ENCODE data around the gene SH2D2A. TPM values are rescaled to one million over a fixed set of nuclear protein-coding genes. Genes with fewer than 3 reads are reported as not detected.
A peak's percentile ranks its signal among the peaks of the same experiment; 100 is the strongest.

SH2D2A gene
- total RNA-seq, 3 donors from 2014 or later, result 200 to 245 (median 214) TPM

DNA sequence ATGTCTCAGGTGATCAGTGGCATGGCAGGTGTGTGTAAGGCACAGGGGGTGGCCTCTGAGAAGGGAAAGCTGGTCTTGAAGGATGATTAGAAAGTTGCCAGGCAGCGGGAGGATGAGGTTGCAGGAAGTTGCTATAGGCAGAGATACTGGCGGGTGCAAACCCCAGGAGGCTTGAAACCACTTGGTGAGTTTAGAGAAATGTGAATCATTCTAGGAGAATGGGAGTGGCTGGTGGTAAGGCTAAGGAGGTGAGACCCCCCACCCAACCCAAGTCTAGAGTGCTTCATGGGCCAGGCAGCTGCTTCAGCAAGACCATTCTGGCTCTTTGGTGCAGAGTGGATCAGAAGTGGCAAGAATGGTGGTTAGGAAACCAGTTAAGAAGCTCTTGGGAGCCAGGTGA lies 9.0 kb downstream of the SH2D2A start:
- Mint-ChIP-seq H3K27me3 (ENCODE audit: low read depth) (no peaks in the 10 kb centered on the region), H3K4me1 (ENCODE audit: low read depth) (peaks cover 44% of the 10 kb centered on the region), H3K4me3 (no peak overlapping the region), H3K36me3 (ENCODE audit: insufficient read depth) (peaks cover 43% of the 10 kb centered on the region), H3K9me3 (no peaks in the 10 kb centered on the region)
- DNase-seq (no peak), ATAC-seq (peak; percentile 47 to 50)

DNA sequence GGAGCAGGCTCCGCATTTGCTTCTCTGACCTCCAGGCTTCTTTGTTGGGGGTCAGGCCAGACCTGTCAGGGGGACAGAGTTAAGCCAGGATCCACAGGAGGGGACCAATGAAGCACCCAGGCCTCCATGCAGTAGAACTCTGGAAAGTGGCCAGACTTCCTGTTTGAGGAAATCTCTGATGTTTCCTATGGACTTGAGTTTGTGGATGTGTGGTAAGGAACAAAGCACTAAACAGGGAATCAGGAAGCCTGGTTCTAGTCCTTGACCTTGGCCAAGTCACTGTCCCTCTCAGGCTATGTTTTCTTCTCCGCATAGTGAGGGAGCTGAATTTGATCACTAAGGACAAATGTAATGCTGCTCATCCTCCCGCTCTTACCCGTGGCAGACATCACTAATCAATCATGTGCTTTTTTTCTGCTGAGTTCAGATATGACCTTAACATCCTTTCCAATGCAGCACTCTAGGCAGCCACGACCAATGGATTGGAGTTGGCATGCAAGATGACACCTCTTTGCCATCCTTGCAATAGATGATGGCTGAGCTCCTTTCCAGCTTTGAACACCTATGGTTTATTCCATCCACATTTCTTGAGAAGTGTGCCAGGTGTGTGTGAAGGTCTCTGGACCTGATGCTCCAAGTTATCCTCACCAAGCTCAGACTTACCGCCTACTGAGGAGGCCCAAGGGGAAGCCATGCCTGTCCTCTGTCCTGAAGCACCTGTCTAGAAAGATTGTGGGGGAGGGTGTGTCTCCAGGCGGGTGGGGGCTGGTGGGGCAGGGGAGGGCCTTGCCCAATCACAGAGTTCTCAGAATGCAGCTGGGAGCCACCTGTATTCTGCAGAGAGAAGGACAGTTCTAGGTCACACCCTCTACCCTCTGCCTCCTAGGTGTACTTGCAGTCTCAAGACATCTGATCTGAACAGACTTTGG lies 9.9 kb downstream of the SH2D2A start:
- peaks cover 43% of the 10 kb centered on the region for H3K4me1 Mint-ChIP-seq (ENCODE audit: low read depth)

DNA sequence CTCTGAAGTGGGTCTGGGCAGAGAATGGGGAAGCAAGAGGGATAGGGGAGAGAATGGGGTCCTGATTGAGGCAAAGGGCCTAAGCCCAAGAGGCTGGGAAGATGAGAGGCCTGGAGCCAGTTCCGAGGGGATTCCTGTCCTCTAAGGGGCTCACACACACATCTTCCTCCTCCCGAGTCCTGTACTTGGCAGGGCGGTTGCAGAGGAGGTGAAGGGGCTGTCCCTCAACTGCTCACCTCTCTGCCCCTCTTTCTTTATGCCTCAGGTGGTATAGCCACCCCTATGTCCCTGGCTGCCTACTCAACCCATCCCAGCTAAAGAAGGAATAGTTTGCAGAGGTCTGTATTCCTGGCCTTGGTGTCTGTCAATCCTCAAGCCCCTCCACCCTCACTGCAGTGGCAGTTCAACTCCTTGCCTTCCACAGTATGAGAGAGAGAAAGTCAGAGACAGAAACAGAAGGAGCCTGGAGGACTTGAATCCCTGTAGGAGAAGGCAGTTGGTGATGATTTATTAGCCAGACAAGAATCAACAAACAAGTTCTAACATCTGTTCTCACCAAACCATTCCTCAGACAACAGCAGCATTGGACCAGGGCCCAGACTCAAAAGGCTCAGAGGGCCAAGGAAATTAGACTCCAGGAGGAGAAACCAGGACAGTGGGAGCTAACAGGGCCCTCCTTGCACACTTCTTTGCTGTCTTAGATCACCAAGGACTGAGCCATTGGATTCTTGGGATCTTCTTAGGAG lies 10.7 kb downstream of the SH2D2A start:
- H3K4me1 Mint-ChIP-seq (ENCODE audit: low read depth), result peaks cover 43% of the 10 kb centered on the region
- DNase-seq (no peak), ATAC-seq (no peak)
- no peaks in the 10 kb centered on the region for H3K9me3 Mint-ChIP-seq
- H3K4me3 Mint-ChIP-seq, result no peak overlapping the region
- H3K27me3 Mint-ChIP-seq (ENCODE audit: low read depth), result no peaks in the 10 kb centered on the region
- peaks cover 29% of the 10 kb centered on the region for H3K36me3 Mint-ChIP-seq (ENCODE audit: insufficient read depth)

More for the DNA sequence above, 9.9 kb downstream of the SH2D2A start:
- ATAC-seq (no peak), DNase-seq (no peak)
- H3K4me3 Mint-ChIP-seq, result no peak overlapping the region
- H3K9me3 Mint-ChIP-seq, result no peaks in the 10 kb centered on the region
- no peaks in the 10 kb centered on the region for H3K27me3 Mint-ChIP-seq (ENCODE audit: low read depth)
- peaks cover 38% of the 10 kb centered on the region for H3K36me3 Mint-ChIP-seq (ENCODE audit: insufficient read depth)

DNA sequence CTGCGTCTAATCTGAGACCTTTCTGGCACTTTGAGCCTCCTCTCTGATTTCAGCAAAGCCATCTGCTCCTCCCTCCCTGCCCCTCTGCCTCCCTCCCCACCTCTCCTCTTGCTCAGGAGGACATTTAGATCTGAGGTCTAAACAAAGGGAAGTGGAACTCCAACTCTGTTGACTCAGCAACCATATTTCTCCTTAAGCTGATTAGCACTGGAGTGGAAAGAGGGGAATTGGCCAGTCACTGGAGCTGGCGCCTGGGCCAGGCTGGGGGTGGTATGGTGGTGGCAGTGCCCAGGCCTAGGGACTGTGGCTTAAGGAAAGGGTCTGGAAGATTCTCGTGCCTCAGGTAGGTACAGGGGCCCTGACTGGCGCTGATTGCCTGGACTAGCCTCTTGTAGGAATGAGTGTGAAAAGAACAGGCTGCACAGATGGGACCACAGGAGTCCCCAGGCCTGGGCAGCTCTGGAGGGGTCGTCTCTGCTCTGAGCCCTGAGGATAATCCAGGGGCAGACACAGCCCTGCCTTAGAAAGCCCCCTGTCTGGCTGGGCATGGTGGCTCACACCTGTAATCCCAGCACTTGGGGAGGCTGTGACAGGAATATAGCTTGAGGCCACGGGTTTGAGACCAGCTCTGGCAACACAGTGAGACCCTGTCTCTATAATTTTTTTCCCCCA lies 11.9 kb downstream of the SH2D2A start:
- no peak for ATAC-seq
- peaks cover 30% of the 10 kb centered on the region for H3K36me3 Mint-ChIP-seq (ENCODE audit: insufficient read depth)
- no peak overlapping the region for H3K4me3 Mint-ChIP-seq
- no peaks in the 10 kb centered on the region for H3K27me3 Mint-ChIP-seq (ENCODE audit: low read depth)
- H3K9me3 Mint-ChIP-seq, result no peaks in the 10 kb centered on the region
- peaks cover 45% of the 10 kb centered on the region for H3K4me1 Mint-ChIP-seq (ENCODE audit: low read depth)
- DNase-seq, result no peak

DNA sequence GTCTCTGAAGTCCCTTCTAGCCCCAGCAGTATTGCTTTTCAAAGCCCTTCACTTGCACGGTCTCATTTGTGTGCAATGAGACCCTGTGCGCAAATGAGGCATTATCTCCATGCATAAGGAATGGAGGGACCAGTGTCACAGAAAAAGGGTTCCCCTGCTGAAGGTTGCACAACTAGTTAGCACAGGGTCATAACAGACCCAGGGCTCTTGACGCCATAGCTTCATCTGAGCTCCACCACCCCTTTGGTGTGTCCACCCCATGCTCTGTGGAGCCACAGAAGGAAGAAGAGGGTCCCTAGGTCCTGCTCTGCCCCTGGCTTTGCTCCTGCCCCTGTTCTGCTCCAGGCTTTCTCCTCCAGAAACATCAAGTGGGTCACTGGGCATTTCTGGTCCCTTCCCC lies 12.6 kb downstream of the SH2D2A start:
- DNase-seq (no peak), ATAC-seq (no peak)
- Mint-ChIP-seq H3K4me1 (ENCODE audit: low read depth) (peaks cover 43% of the 10 kb centered on the region), H3K4me3 (no peak overlapping the region), H3K27me3 (ENCODE audit: low read depth) (no peaks in the 10 kb centered on the region), H3K9me3 (no peaks in the 10 kb centered on the region), H3K36me3 (ENCODE audit: insufficient read depth) (peaks cover 27% of the 10 kb centered on the region)

DNA sequence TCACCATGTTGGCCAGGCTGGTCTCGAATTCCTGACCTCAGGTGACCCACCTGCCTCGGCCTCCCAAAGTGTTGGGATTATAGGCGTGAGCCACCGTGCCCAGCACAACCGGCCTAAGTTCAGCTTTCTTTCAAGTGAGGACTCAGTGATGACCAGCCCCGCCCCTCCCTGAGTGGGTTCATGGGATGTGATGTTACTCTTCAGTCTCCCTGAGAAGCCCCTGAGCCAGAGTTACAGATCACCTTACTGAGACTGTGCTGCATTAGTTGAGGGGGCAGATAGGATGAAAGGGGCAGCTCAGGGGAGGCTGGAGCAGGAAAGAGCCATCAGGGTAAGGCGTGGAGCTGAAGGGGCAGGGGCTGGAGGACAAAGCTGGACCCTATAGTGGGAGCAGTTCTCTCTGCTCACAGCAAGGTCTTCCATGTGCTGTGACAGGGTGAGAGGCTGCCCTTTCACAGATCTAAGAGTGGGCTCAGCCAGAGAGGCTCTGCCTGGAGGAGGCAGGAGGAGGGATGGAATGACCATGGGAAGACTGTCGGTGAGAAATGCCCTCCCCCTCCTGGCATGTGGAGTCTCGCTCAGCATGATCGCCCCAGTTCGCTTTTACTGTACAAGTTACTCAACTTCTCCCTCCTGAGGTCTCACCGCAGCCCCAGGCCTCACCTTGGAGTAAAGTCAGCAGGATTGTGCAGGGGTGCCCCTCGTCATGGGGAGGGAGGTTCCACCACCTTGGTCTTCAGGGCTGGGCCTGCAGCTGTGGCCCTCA lies 13.4 kb downstream of the SH2D2A start:
- Mint-ChIP-seq H3K4me1 (ENCODE audit: low read depth) (peaks cover 35% of the 10 kb centered on the region), H3K4me3 (no peak overlapping the region), H3K36me3 (ENCODE audit: insufficient read depth) (peaks cover 23% of the 10 kb centered on the region), H3K27me3 (ENCODE audit: low read depth) (no peaks in the 10 kb centered on the region), H3K9me3 (no peaks in the 10 kb centered on the region)
- DNase-seq (no peak), ATAC-seq (no peak)

DNA sequence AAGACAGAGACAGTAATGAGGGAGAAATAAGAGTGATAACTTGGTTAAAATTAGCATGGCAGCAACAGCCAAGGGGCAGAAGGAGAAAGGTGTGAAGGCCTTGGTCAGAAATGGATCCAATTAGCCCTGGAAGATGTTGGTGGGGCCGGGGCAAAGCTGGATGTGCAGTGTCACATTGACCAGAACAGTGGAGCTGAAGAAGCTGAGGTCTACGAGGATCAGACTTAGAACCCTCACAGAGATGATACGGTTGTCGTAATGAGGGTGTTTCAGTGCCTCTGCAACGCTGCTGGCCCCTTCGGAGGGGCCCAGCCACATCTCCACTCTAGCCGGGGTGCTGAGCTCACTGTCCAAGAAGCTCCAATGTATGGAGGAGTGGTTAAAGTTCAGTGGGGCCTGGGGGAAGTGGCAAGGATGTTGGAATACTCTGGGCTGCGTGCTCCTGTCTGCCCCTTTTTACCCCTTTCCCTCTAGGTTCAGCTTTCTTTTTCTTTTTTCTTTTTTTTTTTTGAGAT lies 14.2 kb downstream of the SH2D2A start:
- Mint-ChIP-seq H3K27me3 (ENCODE audit: low read depth) (no peaks in the 10 kb centered on the region), H3K36me3 (ENCODE audit: insufficient read depth) (peaks cover 17% of the 10 kb centered on the region), H3K9me3 (no peaks in the 10 kb centered on the region), H3K4me3 (peak overlapping the region; percentile 1), H3K4me1 (ENCODE audit: low read depth) (peaks cover 27% of the 10 kb centered on the region)
- no peak for ATAC-seq
- DNase-seq, result no peak

DNA sequence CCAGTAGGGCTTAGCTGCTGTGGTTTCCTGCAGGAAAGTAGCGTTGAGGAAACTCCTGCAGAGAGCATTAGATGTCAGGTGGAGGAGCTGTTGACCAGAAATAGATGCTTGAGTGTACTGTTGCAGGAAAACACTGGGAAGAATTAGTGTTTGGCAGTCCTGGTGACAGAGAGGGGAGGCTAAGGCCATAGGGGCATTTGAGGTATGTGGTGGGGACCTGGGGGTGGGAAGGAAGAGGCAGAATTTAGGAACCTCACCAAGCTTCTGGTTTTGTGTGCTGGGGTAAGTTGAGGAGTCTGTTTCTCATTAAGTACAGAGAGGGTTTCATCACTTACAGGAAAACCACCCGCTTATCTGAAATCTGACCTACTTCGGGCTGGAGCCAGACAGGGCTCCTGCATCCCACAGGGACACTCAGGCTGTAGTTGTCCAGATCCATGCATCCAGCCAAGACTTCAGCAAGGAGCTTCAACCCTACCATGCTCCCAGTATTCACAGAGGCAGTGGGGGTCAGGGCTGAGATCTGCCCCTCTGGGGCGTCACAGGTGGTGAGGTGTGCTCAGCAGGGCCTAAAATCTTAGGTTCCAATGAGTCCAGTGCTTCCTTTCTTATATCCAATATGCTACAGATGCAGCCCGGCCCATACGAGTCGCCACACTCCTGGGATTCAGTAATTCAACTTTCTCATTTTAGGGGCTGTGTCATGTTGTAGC lies 15.1 kb downstream of the SH2D2A start:
- ATAC-seq (peak in 1 of 2 donors; percentile 15), DNase-seq (no peak)
- H3K36me3 Mint-ChIP-seq (ENCODE audit: insufficient read depth), result peaks cover 12% of the 10 kb centered on the region
- H3K9me3 Mint-ChIP-seq, result no peaks in the 10 kb centered on the region
- no peak overlapping the region for H3K4me3 Mint-ChIP-seq
- H3K27me3 Mint-ChIP-seq (ENCODE audit: low read depth), result no peaks in the 10 kb centered on the region
- peaks cover 25% of the 10 kb centered on the region for H3K4me1 Mint-ChIP-seq (ENCODE audit: low read depth)

DNA sequence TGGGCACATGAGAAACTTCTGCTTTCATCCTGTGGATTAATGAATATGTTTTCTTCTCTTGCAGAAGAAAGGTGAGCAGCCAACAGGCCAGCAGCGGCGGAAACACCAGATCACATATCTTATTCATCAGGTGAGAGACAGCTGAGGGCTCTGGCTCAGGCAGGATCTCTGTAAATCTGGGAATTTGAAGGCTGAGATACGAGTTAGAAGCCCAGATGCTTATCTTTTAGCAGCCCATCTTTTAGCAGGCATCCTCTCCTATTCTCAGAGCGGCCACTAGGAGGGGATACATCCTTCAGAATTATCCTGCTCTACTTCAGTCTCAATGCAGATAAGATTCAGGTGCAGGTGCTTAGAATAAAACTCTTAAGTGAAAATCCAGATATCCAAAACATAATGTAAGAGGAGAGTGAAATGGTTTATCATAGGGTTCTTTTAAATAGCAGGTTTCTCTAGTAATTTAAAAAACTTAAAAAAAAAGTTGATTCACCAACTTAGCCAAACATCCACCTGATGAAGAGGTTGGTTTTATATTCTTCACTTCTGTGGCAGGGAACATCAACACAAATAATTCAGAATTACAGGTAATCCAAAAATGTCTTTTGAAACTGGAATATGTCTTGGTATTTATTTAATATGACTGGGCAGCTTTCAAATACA lies 19.3 kb downstream of the SH2D2A start:
- ATAC-seq, result peak; percentile 61 to 78
- H3K9me3 Mint-ChIP-seq, result no peaks in the 10 kb centered on the region
- no peaks in the 10 kb centered on the region for H3K27me3 Mint-ChIP-seq (ENCODE audit: low read depth)
- H3K4me3 Mint-ChIP-seq, result no peak overlapping the region
- peaks cover 18% of the 10 kb centered on the region for H3K4me1 Mint-ChIP-seq (ENCODE audit: low read depth)
- peak; percentile 63 for DNase-seq
- H3K36me3 Mint-ChIP-seq (ENCODE audit: insufficient read depth), result peaks cover 32% of the 10 kb centered on the region

DNA sequence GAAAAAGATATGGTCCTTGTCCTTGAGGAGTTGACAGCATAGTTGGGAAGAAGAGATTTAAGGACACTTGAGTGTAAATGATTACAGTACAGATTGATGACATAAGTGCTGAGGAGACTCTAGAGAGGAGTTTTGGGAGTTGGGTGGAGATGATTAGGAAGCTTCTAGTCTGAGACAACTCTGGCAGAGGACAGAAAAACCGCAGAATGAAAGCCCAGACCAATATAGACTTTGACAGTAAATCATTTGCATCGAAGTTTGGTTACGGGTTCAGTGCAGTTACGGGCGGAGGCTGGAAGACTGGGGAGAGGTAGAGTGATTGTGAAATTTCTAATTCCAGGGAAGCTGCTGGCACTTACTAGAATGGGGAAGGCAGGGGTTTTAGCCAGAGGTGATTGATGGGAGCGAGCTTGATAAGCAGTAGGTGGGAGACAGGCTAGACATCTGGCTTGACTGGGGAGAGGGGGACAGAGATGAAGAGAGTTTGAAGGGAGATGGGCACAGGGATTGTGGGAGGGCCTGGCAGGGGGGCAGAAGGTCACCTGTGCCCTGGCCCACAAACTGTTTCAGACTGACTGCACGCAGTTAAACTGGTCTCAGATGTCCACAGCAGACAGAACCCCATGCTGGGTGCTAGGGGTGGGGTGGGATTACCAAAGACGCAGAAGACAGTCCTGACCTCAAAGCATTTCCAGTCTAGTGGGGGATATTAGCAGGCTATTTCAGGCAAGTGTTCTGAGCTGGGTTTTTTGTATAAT lies 20.1 kb downstream of the SH2D2A start:
- no peak for ATAC-seq
- Mint-ChIP-seq H3K4me1 (ENCODE audit: low read depth) (peaks cover 10% of the 10 kb centered on the region), H3K9me3 (no peaks in the 10 kb centered on the region), H3K36me3 (ENCODE audit: insufficient read depth) (peaks cover 29% of the 10 kb centered on the region), H3K27me3 (ENCODE audit: low read depth) (no peaks in the 10 kb centered on the region), H3K4me3 (no peak overlapping the region)
- DNase-seq, result no peak

DNA sequence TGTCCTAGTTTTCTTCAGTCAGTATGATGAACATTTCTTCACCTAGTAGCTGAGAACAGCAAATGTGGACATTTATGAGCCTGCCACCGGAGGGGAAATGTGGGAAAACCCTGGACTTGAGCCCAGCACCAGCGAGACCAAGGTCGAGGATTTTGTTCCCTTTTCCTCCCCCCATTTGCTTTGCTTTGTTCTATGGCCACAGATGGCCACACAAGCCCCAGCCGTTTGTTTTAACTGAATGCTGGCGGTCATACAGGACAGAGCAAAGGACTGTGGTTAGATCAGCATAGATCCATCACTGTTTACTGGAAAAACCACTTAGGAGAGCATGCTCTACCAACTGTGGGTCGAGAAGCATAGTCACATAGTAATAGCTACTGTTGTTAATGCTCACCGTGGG lies 20.9 kb downstream of the SH2D2A start:
- ATAC-seq, result no peak
- H3K27me3 Mint-ChIP-seq (ENCODE audit: low read depth), result no peaks in the 10 kb centered on the region
- DNase-seq, result no peak
- peaks cover 33% of the 10 kb centered on the region for H3K36me3 Mint-ChIP-seq (ENCODE audit: insufficient read depth)
- peaks cover 2% of the 10 kb centered on the region for H3K4me1 Mint-ChIP-seq (ENCODE audit: low read depth)
- H3K9me3 Mint-ChIP-seq, result no peaks in the 10 kb centered on the region
- no peak overlapping the region for H3K4me3 Mint-ChIP-seq

DNA sequence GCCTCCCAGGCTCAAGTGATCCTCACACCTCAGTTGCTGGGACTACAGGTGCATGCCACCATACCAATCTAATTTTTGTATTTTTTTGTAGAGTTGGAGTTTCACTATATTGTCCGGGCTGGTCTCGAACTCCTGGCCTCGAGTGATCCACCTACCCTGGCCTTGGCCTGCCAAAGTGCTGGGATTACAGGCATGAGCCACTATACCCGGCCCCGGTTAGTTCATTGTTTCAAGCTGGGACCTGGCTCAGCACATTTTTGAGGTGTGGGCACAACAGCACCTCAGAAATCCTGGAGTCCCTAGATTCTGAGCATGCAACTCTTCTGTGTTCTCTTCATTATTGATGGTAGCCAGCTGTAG lies 21.3 kb downstream of the SH2D2A start:
- H3K4me1 Mint-ChIP-seq (ENCODE audit: low read depth), result peaks cover 1% of the 10 kb centered on the region
- no peak overlapping the region for H3K4me3 Mint-ChIP-seq
- DNase-seq (no peak), ATAC-seq (no peak)
- no peaks in the 10 kb centered on the region for H3K27me3 Mint-ChIP-seq (ENCODE audit: low read depth)
- no peaks in the 10 kb centered on the region for H3K9me3 Mint-ChIP-seq
- H3K36me3 Mint-ChIP-seq (ENCODE audit: insufficient read depth), result peaks cover 33% of the 10 kb centered on the region
